Uterus (tissue), 2 donors: ENCODE data around the gene CDX1.

ENCODE experiments used
- POLR2A ChIP-seq, 2 donors: fragments of 450-650 bp; IDR thresholded peaks; one replicate each; pipeline ENCODE4 v1.6.1; 2016; ENCODE audit warnings: antibody characterized with exemption in 2 of 2, mild to moderate bottlenecking in 1 of 2, moderate library complexity in 1 of 2
- TF ChIP-seq, protein P1 (sequence below), 4 experiments: fragments of 200-600 bp in 2 of 4; fragments of 450-650 bp in 2 of 4; sonication (generic) in 2 of 4; IDR thresholded peaks; one replicate each; pipeline ENCODE4 v1.5.1; 2016 to 2019; ENCODE audit warnings: antibody characterized with exemption in 4 of 4, mild to moderate bottlenecking in 2 of 4, moderate library complexity in 1 of 4

DNA sequence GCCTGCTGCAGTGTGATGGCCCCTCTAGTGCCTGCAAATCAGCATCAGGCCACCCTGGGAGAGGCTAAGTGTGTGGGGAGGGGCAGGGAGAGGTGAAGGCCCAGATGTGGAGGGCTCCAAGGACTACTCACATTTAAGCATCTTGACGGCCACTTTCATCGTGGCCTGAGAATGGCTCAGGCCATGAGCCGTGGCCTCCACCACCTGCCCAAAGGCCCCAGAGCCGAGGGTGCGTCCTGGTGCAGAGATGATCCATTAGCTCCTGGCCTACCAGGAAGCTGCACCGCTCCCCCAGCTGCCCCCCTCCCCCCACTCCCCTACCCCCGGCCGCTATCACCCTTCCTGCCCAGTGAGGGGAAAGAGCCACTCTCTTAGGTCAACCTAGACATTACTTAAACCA is 42.0 kb upstream of the CDX1 start:
- TF ChIP-seq, protein P1, sequence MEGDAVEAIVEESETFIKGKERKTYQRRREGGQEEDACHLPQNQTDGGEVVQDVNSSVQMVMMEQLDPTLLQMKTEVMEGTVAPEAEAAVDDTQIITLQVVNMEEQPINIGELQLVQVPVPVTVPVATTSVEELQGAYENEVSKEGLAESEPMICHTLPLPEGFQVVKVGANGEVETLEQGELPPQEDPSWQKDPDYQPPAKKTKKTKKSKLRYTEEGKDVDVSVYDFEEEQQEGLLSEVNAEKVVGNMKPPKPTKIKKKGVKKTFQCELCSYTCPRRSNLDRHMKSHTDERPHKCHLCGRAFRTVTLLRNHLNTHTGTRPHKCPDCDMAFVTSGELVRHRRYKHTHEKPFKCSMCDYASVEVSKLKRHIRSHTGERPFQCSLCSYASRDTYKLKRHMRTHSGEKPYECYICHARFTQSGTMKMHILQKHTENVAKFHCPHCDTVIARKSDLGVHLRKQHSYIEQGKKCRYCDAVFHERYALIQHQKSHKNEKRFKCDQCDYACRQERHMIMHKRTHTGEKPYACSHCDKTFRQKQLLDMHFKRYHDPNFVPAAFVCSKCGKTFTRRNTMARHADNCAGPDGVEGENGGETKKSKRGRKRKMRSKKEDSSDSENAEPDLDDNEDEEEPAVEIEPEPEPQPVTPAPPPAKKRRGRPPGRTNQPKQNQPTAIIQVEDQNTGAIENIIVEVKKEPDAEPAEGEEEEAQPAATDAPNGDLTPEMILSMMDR (IDR thresholded peaks at IDR 0.05) = no peak
- TF ChIP-seq POLR2A (IDR thresholded peaks at IDR 0.05) = no peak
